CD14-positive monocyte (primary cell): ENCODE results near the gene SLC9A8. TPM values are rescaled to one million over a fixed set of nuclear protein-coding genes. Genes with fewer than 3 reads are reported as not detected.
A peak's percentile ranks its signal among the peaks of the same experiment; 100 is the strongest.

Experiments used
- DNase-seq, 3 donors: peaks; one replicate each; pipeline ENCODE4 v3.0.0-alpha.2; 2011 to 2022
- H2AFZ ChIP-seq: 2 replicates; pipeline ENCODE4 v1.6.0; 2012; ENCODE audit warnings: mild to moderate bottlenecking, low read depth, low read length, inconsistent platforms; ENCODE audit not compliant: insufficient read depth, poor library complexity, severe bottlenecking
- H3K27ac ChIP-seq, 2 donors: 1 replicate in 1 of 2; 2 replicates in 1 of 2; pipeline ENCODE4 v1.5.1; 2012 to 2013; ENCODE audit warnings: low read length in 2 of 2, control low read depth in 1 of 2, inconsistent platforms in 1 of 2, low read depth in 1 of 2, mild to moderate bottlenecking in 1 of 2
- H3K27me3 ChIP-seq, 2 donors: one replicate each; pipeline versions ENCODE4 v1.6.0 to v1.6.1; 2011 to 2013; ENCODE audit warnings: low read length in 2 of 2; ENCODE audit not compliant: control insufficient read depth in 2 of 2, insufficient read depth in 2 of 2
- H3K36me3 ChIP-seq, 2 donors: replicated peaks in 1 of 2; 1 replicate in 1 of 2; 2 replicates in 1 of 2; pipeline versions ENCODE4 v1.5.1 to v1.6.1; 2012 to 2013; ENCODE audit warnings: low read length in 2 of 2, control low read depth in 1 of 2, inconsistent platforms in 1 of 2, mild to moderate bottlenecking in 1 of 2; ENCODE audit not compliant: insufficient read depth in 2 of 2, control insufficient read depth in 1 of 2
- H3K4me1 ChIP-seq, 2 donors: 1 replicate in 1 of 2; 2 replicates in 1 of 2; pipeline versions ENCODE4 v1.5.1 to v1.6.1; 2012 to 2013; ENCODE audit warnings: low read length in 2 of 2, control low read depth in 1 of 2, inconsistent platforms in 1 of 2, mild to moderate bottlenecking in 1 of 2, moderate library complexity in 1 of 2; ENCODE audit not compliant: insufficient read depth in 2 of 2, control insufficient read depth in 1 of 2
- H3K4me2 ChIP-seq: replicated peaks from 2 replicates; pipeline ENCODE3; 2012; ENCODE audit warnings: low read length, moderate library complexity, mild to moderate bottlenecking; ENCODE audit not compliant: poor library complexity, severe bottlenecking; ENCODE audit errors: extremely low read depth
- H3K4me3 ChIP-seq, 3 experiments: fragments of 200-600 bp in 1 of 3; sonication (generic) in 1 of 3; replicated peaks in 1 of 3; 1 replicate in 2 of 3; 2 replicates in 1 of 3; pipeline ENCODE4 v1.5.1; 2011 to 2013; ENCODE audit warnings: low read length in 3 of 3, mild to moderate bottlenecking in 3 of 3, control low read depth in 2 of 3, low read depth in 2 of 3, inconsistent platforms in 1 of 3, moderate library complexity in 1 of 3
- H3K79me2 ChIP-seq: 2 replicates; pipeline ENCODE4 v1.6.0; 2012; ENCODE audit warnings: mild to moderate bottlenecking, control low read depth, inconsistent platforms, low read length, moderate library complexity; ENCODE audit not compliant: insufficient read depth
- H3K9ac ChIP-seq: 2 replicates; pipeline ENCODE4 v1.6.0; 2017; ENCODE audit warnings: low read length, mild to moderate bottlenecking; ENCODE audit not compliant: insufficient read depth, poor library complexity, severe bottlenecking
- H3K9me3 ChIP-seq, 2 donors: replicated peaks in 1 of 2; 1 replicate in 1 of 2; 2 replicates in 1 of 2; pipeline versions ENCODE4 v1.5.1 to v1.6.1; 2012 to 2013; ENCODE audit warnings: low read length in 2 of 2, control low read depth in 1 of 2; ENCODE audit not compliant: control insufficient read depth in 1 of 2, insufficient read depth in 1 of 2
- H4K20me1 ChIP-seq: 2 replicates; pipeline ENCODE4 v1.6.0; 2012; ENCODE audit warnings: mild to moderate bottlenecking, low read length, control low read depth, moderate library complexity; ENCODE audit not compliant: insufficient read depth
- H3K27ac Mint-ChIP-seq, 7 donors: one replicate each; pipeline ENCODE4 v1.8.0; 2020; ENCODE audit warnings: mild to moderate bottlenecking in 7 of 7, mixed read lengths in 7 of 7, moderate library complexity in 6 of 7, inconsistent platforms in 2 of 7
- H3K27me3 Mint-ChIP-seq, 3 donors: one replicate each; pipeline ENCODE4 v1.8.0; 2021 to 2022; ENCODE audit warnings: low read depth in 3 of 3, mild to moderate bottlenecking in 3 of 3, mixed read lengths in 3 of 3, moderate library complexity in 3 of 3, inconsistent platforms in 1 of 3
- H3K36me3 Mint-ChIP-seq, 2 donors: one replicate each; pipeline ENCODE4 v1.8.0; 2020; ENCODE audit warnings: mixed read lengths in 2 of 2, inconsistent platforms in 1 of 2, mild to moderate bottlenecking in 1 of 2
- H3K4me1 Mint-ChIP-seq: one replicate; pipeline ENCODE4 v1.8.0; 2020; ENCODE audit warnings: mild to moderate bottlenecking, mixed read lengths
- H3K4me3 Mint-ChIP-seq, 2 donors: one replicate each; pipeline ENCODE4 v1.8.0; 2020; ENCODE audit warnings: mild to moderate bottlenecking in 2 of 2, mixed read lengths in 2 of 2, moderate library complexity in 1 of 2
- H3K9me3 Mint-ChIP-seq, 7 donors: one replicate each; pipeline ENCODE4 v1.8.0; 2020 to 2022; ENCODE audit warnings: mixed read lengths in 7 of 7, mild to moderate bottlenecking in 6 of 7, moderate library complexity in 6 of 7, inconsistent platforms in 2 of 7
- WGBS: methylation state at CpG from one replicate; pipeline ENCODE4 v1.1.5; 2013; ENCODE audit warnings: missing lambda C conversion rate; ENCODE audit not compliant: insufficient coverage; 5-methylcytosine and 5-hydroxymethylcytosine counted together
- intact Hi-C, 2 donors: fragments of 100-400 bp; cut with micrococcal nuclease; formaldehyde crosslinking; loops; one replicate each; pipeline versions ENCODE4 v1.15.0 to v1.15.1; 2023
- polyA plus RNA-seq, 3 donors: library from polyadenylated mRNA; depleted of rRNA in 1 of 3; unstranded in 2 of 3; stranded (reverse) in 1 of 3; fragments of 300-500 nt in 2 of 3; fragments of >200 nt in 1 of 3; fragmentation: Illumina TruSeq in 2 of 3; gene quantifications; 1 replicate in 2 of 3; 2 replicates in 1 of 3; pipeline ENCODE4 v1.2.3, GENCODE V29; 2012 to 2021
- TF ChIP-seq, protein P1 (sequence below): fragments of 200-600 bp; IDR thresholded peaks from one replicate; pipeline ENCODE4 v1.8.0; 2022; ENCODE audit warnings: antibody characterized with exemption, mild to moderate bottlenecking

Gene SLC9A8
- polyA plus RNA-seq, 3 donors: 3.0 to 14.6 (median 3.3) TPM

DNA sequence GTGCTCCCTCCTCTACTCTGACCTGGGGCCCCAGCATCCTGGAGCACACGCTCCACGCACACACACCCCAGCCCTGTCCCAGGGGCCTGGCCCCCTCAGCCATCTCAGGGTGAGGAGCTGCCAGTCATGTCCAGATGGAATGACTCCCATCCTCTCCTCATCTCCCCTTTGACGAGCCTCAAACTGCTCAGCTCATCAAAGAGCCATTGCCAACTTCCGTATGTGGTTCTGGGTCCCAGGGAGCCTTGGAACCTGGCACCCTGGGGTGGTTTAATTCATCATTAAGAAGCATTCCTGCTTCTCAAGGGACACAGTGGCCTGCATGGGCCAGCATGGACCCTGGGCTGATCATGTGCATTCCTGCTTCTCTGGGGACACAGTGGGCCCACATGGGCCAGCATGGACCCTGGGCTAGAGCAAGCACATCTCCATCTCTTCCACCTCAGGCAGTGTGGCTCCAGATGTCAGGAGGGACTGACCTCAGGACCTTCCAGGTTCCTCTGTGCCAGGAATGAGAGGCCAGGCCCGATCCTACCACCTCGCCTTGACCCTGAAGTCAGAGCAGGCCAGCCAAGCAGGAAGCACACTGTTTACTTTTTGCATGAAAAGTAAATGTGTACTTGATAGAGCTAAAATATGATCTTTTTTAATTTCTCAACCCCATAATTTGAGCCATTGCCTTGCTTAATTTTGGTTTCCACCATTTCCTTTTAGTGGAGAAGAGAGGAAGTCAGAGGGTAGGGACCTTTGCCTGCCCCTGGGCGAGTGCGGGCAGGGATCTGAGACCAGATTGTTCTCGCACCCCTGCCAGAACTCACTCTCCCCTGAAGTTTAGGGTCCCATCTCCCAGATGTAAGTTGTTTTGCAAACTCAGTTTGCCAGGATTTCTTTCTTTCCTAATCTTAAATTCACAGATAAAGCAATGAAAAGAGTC, 76.6 kb downstream of the SLC9A8 start:
- Histone ChIP-seq H3K9me3 (no peaks in the 10 kb centered on the region), H3K27ac (peak overlapping the region; percentile 80 to 81), H3K36me3 (peaks cover 28 to 40% of the 10 kb centered on the region in 2 donors), H3K9ac (peak overlapping the region; percentile 2), H3K4me2 (peak overlapping the region; percentile 54), H4K20me1 (no peaks in the 10 kb centered on the region), H3K4me1 (peaks cover 65 to 66% of the 10 kb centered on the region in 2 donors), H3K27me3 (no peaks in the 10 kb centered on the region), H3K79me2 (peaks cover 12% of the 10 kb centered on the region), H2AFZ (peak overlapping the region; percentile 35), H3K4me3 (peak overlapping the region in 1 of 3 experiments; percentile 42)
- H3K4me1 Mint-ChIP-seq: peaks cover 65% of the 10 kb centered on the region
- peaks cover 38 to 54% of the 10 kb centered on the region in 2 donors for H3K36me3 Mint-ChIP-seq
- peak in 2 of 3 donors; percentile 39 to 45 for DNase-seq
- peak overlapping the region in 1 of 2 donors; percentile 57 for H3K4me3 Mint-ChIP-seq
- H3K9me3 Mint-ChIP-seq: no peaks in the 10 kb centered on the region
- TF ChIP-seq, protein P1, sequence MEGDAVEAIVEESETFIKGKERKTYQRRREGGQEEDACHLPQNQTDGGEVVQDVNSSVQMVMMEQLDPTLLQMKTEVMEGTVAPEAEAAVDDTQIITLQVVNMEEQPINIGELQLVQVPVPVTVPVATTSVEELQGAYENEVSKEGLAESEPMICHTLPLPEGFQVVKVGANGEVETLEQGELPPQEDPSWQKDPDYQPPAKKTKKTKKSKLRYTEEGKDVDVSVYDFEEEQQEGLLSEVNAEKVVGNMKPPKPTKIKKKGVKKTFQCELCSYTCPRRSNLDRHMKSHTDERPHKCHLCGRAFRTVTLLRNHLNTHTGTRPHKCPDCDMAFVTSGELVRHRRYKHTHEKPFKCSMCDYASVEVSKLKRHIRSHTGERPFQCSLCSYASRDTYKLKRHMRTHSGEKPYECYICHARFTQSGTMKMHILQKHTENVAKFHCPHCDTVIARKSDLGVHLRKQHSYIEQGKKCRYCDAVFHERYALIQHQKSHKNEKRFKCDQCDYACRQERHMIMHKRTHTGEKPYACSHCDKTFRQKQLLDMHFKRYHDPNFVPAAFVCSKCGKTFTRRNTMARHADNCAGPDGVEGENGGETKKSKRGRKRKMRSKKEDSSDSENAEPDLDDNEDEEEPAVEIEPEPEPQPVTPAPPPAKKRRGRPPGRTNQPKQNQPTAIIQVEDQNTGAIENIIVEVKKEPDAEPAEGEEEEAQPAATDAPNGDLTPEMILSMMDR: no peak
- peak overlapping the region; percentile 77 to 96 (median 89) for H3K27ac Mint-ChIP-seq
- intact Hi-C loops: no loop called here
- H3K27me3 Mint-ChIP-seq: no peaks in the 10 kb centered on the region
- 57% methylated on average over 5 of the region's 9 CpGs for WGBS

DNA sequence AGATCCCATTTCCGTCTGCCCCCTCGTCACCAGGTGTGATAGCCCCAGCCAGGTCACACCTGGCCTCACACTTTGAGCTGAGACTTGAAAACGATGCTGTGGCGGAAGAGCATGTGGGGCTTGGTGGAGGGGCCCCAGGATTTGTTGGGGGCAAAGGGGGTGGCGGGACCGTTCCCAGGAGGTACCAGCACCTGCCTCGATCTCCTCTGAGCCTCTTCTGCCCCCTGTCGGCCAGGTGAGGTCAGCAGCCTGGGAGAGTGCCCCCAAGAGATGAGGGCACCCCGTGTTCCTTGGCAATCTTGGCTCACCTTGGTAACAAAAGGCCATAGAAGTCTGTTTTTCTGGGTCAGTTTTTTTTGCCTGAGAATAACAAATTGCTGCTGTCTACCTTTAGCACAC, 77.3 kb downstream of the SLC9A8 start:
- Histone ChIP-seq H2AFZ (peak overlapping the region; percentile 35), H3K27ac (peak overlapping the region; percentile 80 to 81), H3K9me3 (no peaks in the 10 kb centered on the region), H4K20me1 (no peaks in the 10 kb centered on the region), H3K79me2 (peaks cover 12% of the 10 kb centered on the region), H3K4me1 (peaks cover 72% of the 10 kb centered on the region in 2 donors), H3K27me3 (no peaks in the 10 kb centered on the region), H3K9ac (peak overlapping the region; percentile 2), H3K4me3 (peak overlapping the region in 1 of 3 experiments; percentile 42), H3K36me3 (peaks cover 28 to 33% of the 10 kb centered on the region in 2 donors), H3K4me2 (peak overlapping the region; percentile 54)
- intact Hi-C loops: no loop called here
- Mint-ChIP-seq H3K9me3 (no peaks in the 10 kb centered on the region), H3K4me3 (peak overlapping the region in 1 of 2 donors; percentile 57), H3K4me1 (peaks cover 72% of the 10 kb centered on the region), H3K27ac (peak overlapping the region; percentile 77 to 96 (median 89)), H3K36me3 (peaks cover 32 to 47% of the 10 kb centered on the region in 2 donors), H3K27me3 (no peaks in the 10 kb centered on the region)
- 67% methylated on average over 9 of the region's 9 CpGs for WGBS
- no peak for DNase-seq
- TF ChIP-seq, protein P1: no peak
